GM10266 (cell line): ENCODE data around the gene PGBD1.
A peak's percentile ranks its signal among the peaks of the same experiment; 100 is the strongest.

Experiments used
- DNase-seq: peaks from one replicate; pipeline ENCODE4 v3.0.0; 2012; ENCODE audit errors: extremely low spot score
- CTCF ChIP-seq: IDR thresholded peaks from 2 replicates; pipeline ENCODE4 v1.5.1; 2012; ENCODE audit warnings: mild to moderate bottlenecking, low read depth; ENCODE audit not compliant: control insufficient read depth, insufficient read depth; ENCODE audit errors: missing control alignments

Gene PGBD1

GRCh38 chr6:28245206-28245941 lies 36.0 kb upstream of the PGBD1 start:
- DNase-seq = no peak
- TF ChIP-seq CTCF = no peak

- TF ChIP-seq CTCF = no peak
- no peak for DNase-seq
These were observed 32.5 kb upstream of the PGBD1 start for GRCh38 chr6:28248916-28249315.

GRCh38 chr6:28250747-28251146 lies 30.6 kb upstream of the PGBD1 start:
- no peak for TF ChIP-seq CTCF
- DNase-seq = no peak

GRCh38 chr6:28251661-28252008 lies 29.7 kb upstream of the PGBD1 start:
- no peak for TF ChIP-seq CTCF
- DNase-seq = peak; percentile 35

GRCh38 chr6:28252009-28252975 lies 29.1 kb upstream of the PGBD1 start, which contains the start of gene ZKSCAN4:
Gene ZKSCAN4, minus strand, starts transcription at chr6:28252269. Its CDS starts 289 bp downstream, at chr6:28251980.
- DNase-seq = peak; percentile 80
- TF ChIP-seq CTCF = no peak

- no peak for DNase-seq
- no peak for TF ChIP-seq CTCF
These were observed 27.3 kb upstream of the PGBD1 start for GRCh38 chr6:28254121-28254519.
